ENCODE measurements around the gene SLC16A7.

DNA sequence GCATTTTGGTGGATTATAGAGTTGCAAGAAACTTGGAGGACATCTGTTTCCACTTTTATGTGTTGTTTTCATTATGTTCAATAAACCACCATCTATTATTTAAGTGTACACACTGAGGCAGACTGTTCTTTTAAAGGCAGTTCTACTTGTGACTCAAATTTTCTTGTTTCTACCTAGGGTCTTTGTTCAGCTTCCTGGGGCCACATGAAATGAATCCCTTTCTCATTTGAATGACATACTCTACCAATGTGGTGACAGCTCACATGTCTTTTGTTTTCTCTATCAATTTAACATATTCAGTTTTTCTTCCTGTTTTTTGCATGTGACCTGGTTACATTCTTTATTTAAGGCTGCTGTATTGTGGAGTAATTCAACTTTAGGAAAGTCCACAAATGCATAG lies 7.9 kb downstream of the SLC16A7 start:
- TF ChIP-seq, protein P1, sequence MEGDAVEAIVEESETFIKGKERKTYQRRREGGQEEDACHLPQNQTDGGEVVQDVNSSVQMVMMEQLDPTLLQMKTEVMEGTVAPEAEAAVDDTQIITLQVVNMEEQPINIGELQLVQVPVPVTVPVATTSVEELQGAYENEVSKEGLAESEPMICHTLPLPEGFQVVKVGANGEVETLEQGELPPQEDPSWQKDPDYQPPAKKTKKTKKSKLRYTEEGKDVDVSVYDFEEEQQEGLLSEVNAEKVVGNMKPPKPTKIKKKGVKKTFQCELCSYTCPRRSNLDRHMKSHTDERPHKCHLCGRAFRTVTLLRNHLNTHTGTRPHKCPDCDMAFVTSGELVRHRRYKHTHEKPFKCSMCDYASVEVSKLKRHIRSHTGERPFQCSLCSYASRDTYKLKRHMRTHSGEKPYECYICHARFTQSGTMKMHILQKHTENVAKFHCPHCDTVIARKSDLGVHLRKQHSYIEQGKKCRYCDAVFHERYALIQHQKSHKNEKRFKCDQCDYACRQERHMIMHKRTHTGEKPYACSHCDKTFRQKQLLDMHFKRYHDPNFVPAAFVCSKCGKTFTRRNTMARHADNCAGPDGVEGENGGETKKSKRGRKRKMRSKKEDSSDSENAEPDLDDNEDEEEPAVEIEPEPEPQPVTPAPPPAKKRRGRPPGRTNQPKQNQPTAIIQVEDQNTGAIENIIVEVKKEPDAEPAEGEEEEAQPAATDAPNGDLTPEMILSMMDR (IDR thresholded peaks at IDR 0.05) = no peak
- no peak for TF ChIP-seq POLR2A (IDR thresholded peaks at IDR 0.05)
- TF ChIP-seq EP300 (IDR thresholded peaks at IDR 0.05) = no peak

All from ovary (tissue), 3 donors.